Gastroesophageal sphincter (tissue), 4 donors: Measurements from ENCODE around the gene GRAMD2B. TPM values are rescaled to one million over a fixed set of nuclear protein-coding genes. Genes with fewer than 3 reads are reported as not detected.
"Not testable (repeated sequence)": the region's sequence is repeated elsewhere in the genome, so short reads cannot be mapped to it uniquely, and the experiment has no call there.

ENCODE experiments used
- ATAC-seq: fragments of 150-250 bp; one replicate; pipeline ENCODE4 v1.9.1; 2016; ENCODE audit warnings: mild to moderate bottlenecking, moderate library complexity
- H3K27ac ChIP-seq, 4 donors: fragments of 200-600 bp; sonication (generic) in 3 of 4; 1 replicate in 3 of 4; 2 replicates in 1 of 4; pipeline ENCODE4 v1.5.1; 2016 to 2019
- H3K27me3 ChIP-seq: fragments of 200-600 bp; sonication (generic); one replicate; pipeline ENCODE4 v1.5.1; 2019
- H3K36me3 ChIP-seq, 2 donors: fragments of 200-600 bp; sonication (generic); one replicate each; pipeline ENCODE4 v1.5.1; 2019; ENCODE audit warnings: control low read depth in 1 of 2
- H3K4me1 ChIP-seq, 3 donors: fragments of 200-600 bp; sonication (generic); 1 replicate in 2 of 3; 2 replicates in 1 of 3; pipeline ENCODE4 v1.5.1; 2016 to 2019; ENCODE audit warnings: control low read depth in 2 of 3
- H3K4me3 ChIP-seq, 2 donors: fragments of 200-600 bp; sonication (generic); one replicate each; pipeline ENCODE4 v1.5.1; 2019; ENCODE audit warnings: mild to moderate bottlenecking in 1 of 2, moderate library complexity in 1 of 2
- H3K9me3 ChIP-seq, 3 donors: fragments of 200-600 bp; sonication (generic); one replicate each; pipeline ENCODE4 v1.5.1; 2017 to 2019; ENCODE audit warnings: control low read depth in 2 of 3
- EP300 ChIP-seq: sonication (generic); formaldehyde crosslinking; IDR thresholded peaks from one replicate; pipeline ENCODE4 v1.6.1; 2017; ENCODE audit warnings: antibody characterized with exemption, mild to moderate bottlenecking
- POLR2A ChIP-seq, 2 donors: fragments of 450-650 bp; IDR thresholded peaks; one replicate each; pipeline ENCODE4 v1.6.1; 2017; ENCODE audit warnings: antibody characterized with exemption in 2 of 2, mild to moderate bottlenecking in 2 of 2, moderate library complexity in 1 of 2
- POLR2AphosphoS5 ChIP-seq: sonication (generic); formaldehyde crosslinking; IDR thresholded peaks from one replicate; pipeline ENCODE4 v1.6.1; 2017; ENCODE audit warnings: antibody characterized with exemption
- WGBS, 2 donors: methylation state at CpG; one replicate each; pipeline ENCODE4 v1.1.5; 2018; ENCODE audit warnings: low coverage in 1 of 2; 5-methylcytosine and 5-hydroxymethylcytosine counted together
- total RNA-seq, 4 donors: library from RNA; depleted of rRNA; stranded (reverse); fragments of >200 nt; gene quantifications; one replicate each; pipeline ENCODE4 v1.1.0, GENCODE V29; 2016
- TF ChIP-seq, protein P1 (sequence below), 4 experiments: fragments of 200-600 bp in 2 of 4; fragments of 450-650 bp in 2 of 4; sonication (generic) in 1 of 4; IDR thresholded peaks; one replicate each; pipeline ENCODE4 v1.5.1; 2017 to 2019; ENCODE audit warnings: antibody characterized with exemption in 4 of 4, mild to moderate bottlenecking in 2 of 4, moderate library complexity in 2 of 4

Gene GRAMD2B
- total RNA-seq, 4 donors from 2014 or later = 47.7 to 66.0 (median 53.2) TPM

DNA sequence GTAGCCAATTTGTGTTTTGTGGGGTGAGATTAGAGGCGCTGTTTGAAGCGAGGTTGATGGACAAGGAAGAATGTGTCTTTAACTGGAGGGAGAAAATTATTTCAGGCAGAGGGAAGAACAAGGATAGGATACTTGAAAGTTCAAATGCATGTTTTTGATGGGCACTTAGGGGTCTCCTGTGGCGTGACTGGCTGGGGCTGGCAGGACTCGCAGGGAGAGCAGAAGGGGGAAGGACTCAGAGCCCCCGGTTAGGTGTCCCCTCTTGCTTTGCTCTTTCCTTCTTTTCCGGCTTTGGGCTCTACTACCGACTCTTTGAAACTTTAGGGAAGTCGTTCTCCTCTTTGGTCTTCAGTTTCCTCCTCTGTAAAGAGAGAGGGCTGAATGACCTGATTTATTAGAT is 12.1 kb downstream of the GRAMD2B start:
- Histone ChIP-seq H3K4me1 (peaks cover 2 to 61% (median 4%) of the 10 kb centered on the region in 3 donors), H3K4me3 (no peak overlapping the region), H3K27ac (peak overlapping the region in 1 of 4 donors; percentile 6), H3K27me3 (no peaks in the 10 kb centered on the region), H3K36me3 (peaks cover 0 to 30% of the 10 kb centered on the region in 2 donors), H3K9me3 (no peaks in the 10 kb centered on the region)
- 88 to 93% methylated on average over 8 of the region's 8 CpGs for WGBS, 2 donors
- TF ChIP-seq, protein P1, sequence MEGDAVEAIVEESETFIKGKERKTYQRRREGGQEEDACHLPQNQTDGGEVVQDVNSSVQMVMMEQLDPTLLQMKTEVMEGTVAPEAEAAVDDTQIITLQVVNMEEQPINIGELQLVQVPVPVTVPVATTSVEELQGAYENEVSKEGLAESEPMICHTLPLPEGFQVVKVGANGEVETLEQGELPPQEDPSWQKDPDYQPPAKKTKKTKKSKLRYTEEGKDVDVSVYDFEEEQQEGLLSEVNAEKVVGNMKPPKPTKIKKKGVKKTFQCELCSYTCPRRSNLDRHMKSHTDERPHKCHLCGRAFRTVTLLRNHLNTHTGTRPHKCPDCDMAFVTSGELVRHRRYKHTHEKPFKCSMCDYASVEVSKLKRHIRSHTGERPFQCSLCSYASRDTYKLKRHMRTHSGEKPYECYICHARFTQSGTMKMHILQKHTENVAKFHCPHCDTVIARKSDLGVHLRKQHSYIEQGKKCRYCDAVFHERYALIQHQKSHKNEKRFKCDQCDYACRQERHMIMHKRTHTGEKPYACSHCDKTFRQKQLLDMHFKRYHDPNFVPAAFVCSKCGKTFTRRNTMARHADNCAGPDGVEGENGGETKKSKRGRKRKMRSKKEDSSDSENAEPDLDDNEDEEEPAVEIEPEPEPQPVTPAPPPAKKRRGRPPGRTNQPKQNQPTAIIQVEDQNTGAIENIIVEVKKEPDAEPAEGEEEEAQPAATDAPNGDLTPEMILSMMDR (IDR thresholded peaks at IDR 0.05) = no peak
- TF ChIP-seq POLR2AphosphoS5 (no peak), POLR2A (IDR thresholded peaks at IDR 0.05) (no peak), EP300 (no peak)
- ATAC-seq = no peak

DNA sequence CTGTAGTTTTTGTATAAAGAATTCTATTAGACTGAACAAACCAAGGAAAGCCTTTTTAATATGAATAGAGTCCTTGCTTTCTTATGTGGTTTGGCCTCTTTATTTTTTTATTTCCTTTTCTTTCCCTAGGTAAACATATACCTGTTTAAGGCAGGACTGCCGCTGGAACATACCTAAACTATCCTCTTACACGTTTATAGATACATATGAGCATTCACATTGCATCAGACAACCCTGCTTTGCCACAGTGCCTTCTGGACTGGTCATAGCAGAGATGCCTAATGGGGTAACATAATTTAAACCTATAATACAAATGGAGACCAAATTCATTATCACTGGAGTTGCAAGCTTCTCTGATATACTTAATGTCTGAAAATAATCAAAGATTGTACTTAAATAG is 12.5 kb downstream of the GRAMD2B start:
- Histone ChIP-seq H3K4me1 (peaks cover 2 to 61% (median 4%) of the 10 kb centered on the region in 3 donors), H3K9me3 (no peaks in the 10 kb centered on the region), H3K4me3 (no peak overlapping the region), H3K36me3 (peaks cover 0 to 30% of the 10 kb centered on the region in 2 donors), H3K27ac (no peak overlapping the region), H3K27me3 (no peaks in the 10 kb centered on the region)
- 68% methylated on average over 2 of the region's 2 CpGs; no CpG with 5 or more reads in 1 of the 2 donors for WGBS, 2 donors
- TF ChIP-seq EP300 (no peak), POLR2AphosphoS5 (no peak), POLR2A (IDR thresholded peaks at IDR 0.05) (no peak)
- TF ChIP-seq, protein P1 (IDR thresholded peaks at IDR 0.05) = no peak
- no peak for ATAC-seq

DNA sequence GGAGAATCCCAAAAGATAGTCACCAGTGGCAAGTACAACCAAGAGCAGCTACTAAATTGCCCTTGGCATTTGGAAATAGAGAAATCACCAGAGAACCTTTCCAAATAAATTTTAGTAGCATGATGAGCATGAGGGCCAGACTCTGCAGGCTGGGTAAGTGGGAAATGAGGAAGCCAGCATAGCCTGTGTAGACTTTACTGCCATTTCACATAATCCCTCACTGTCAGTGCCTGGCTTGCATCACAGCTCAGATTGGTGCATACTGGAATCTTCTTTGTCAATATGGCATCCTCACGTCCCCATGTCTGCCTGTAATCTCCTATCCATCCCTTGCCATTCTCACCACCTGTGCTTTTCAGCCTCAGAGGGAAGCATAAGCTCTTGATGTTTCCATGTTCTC is 14.5 kb downstream of the GRAMD2B start:
- no peaks in the 10 kb centered on the region for H3K27me3 ChIP-seq
- H3K36me3 ChIP-seq = peaks cover 0 to 30% of the 10 kb centered on the region in 2 donors
- H3K9me3 ChIP-seq = no peaks in the 10 kb centered on the region
- no peak for ATAC-seq
- WGBS, 2 donors = 67% methylated on average over 1 of the region's 1 CpG; no CpG with 5 or more reads in 1 of the 2 donors
- no peak overlapping the region for H3K27ac ChIP-seq
- no peak overlapping the region for H3K4me3 ChIP-seq
- TF ChIP-seq POLR2A (IDR thresholded peaks at IDR 0.05) (no peak), POLR2AphosphoS5 (no peak), EP300 (no peak)
- TF ChIP-seq, protein P1 (IDR thresholded peaks at IDR 0.05) = no peak
- peaks cover 0 to 55% (median 4%) of the 10 kb centered on the region in 3 donors for H3K4me1 ChIP-seq

DNA sequence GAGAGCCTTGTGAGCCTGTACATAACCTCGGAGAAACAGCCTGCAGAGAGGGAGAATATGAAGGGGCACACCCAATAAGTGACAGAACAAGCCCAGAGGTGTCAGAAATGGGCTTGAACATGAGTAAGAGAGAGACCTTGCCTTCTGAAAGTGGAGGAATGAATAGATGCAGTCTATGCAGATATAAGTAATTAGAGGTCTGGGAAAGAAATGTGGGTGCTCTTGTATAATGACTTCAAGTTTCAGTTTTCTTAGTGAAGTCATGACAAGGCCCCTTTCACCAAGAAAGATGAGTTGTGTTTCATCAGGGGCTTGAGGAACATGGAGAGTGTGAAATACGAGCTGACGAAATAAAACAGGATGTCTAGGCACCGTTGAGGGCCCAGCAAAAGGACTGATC is 15.1 kb downstream of the GRAMD2B start:
- no peak overlapping the region for H3K27ac ChIP-seq
- no peak for ATAC-seq
- H3K36me3 ChIP-seq = peaks cover 0 to 30% of the 10 kb centered on the region in 2 donors
- no peaks in the 10 kb centered on the region for H3K27me3 ChIP-seq
- no peak overlapping the region for H3K4me3 ChIP-seq
- H3K4me1 ChIP-seq = peaks cover 0 to 54% (median 4%) of the 10 kb centered on the region in 3 donors
- H3K9me3 ChIP-seq = no peaks in the 10 kb centered on the region
- WGBS, 2 donors = 71 to 89% methylated on average over 3 to 4 of the region's 4 CpGs
- TF ChIP-seq POLR2AphosphoS5 (no peak), EP300 (no peak), POLR2A (IDR thresholded peaks at IDR 0.05) (no peak)
- TF ChIP-seq, protein P1 (IDR thresholded peaks at IDR 0.05) = no peak

DNA sequence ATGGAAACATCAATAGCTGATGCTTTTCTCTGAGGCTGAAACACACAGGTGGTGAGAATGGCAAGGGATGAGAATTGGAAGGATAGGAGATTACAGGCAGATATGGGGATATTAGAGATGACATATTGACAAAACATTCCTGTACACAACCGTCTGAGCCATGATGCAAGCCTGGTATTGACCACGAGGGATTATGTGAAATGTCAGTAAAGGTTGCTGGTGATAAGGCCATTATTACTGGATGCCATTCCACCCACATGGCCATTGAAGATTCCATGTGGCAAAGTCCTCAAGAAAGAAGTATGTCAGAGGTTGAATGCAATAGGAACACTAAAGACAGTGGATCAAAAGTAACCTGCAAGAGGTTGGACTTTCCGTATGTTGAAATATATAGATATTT is 15.7 kb downstream of the GRAMD2B start:
- Histone ChIP-seq H3K36me3 (peaks cover 0 to 33% of the 10 kb centered on the region in 2 donors), H3K4me1 (peaks cover 0 to 54% (median 4%) of the 10 kb centered on the region in 3 donors), H3K9me3 (no peaks in the 10 kb centered on the region), H3K4me3 (no peak overlapping the region), H3K27me3 (no peaks in the 10 kb centered on the region), H3K27ac (no peak overlapping the region)
- TF ChIP-seq POLR2AphosphoS5 (no peak), POLR2A (IDR thresholded peaks at IDR 0.05) (no peak), EP300 (no peak)
- TF ChIP-seq, protein P1 (IDR thresholded peaks at IDR 0.05) = no peak
- no peak for ATAC-seq
- WGBS, 2 donors = 79 to 97% methylated on average over 3 of the region's 3 CpGs

DNA sequence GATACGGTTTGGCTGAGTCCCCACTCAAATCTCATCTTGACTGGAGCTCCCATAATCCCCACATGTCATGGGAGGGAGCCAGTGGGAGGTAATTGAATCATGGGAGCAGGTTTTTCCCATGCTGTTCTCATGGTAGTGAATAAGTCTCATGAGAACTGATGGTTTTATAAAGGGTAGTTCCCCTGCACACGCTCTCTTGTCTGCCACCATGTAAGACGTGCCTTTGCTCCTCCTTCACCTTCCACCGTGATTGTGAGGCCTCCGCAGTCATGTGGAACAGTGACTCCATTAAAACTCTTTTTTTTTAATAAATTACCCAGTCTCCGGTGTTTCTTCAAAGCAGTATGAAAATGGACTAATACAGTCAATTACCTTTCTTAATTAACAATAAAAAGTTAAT is 16.5 kb downstream of the GRAMD2B start:
- not testable (repeated sequence) for H3K27me3 ChIP-seq, H3K4me3 ChIP-seq, H3K27ac ChIP-seq, H3K9me3 ChIP-seq, ATAC-seq
- 95 to 100% methylated on average over 4 to 5 of the region's 6 CpGs for WGBS, 2 donors
- Histone ChIP-seq H3K4me1 (peaks cover 0 to 46% (median 0%) of the 10 kb centered on the region in 3 donors), H3K36me3 (peaks cover 0 to 38% of the 10 kb centered on the region in 2 donors)
